Embryonic facial prominence (tissue), 1 donor: Measurements from ENCODE around the gene ZBTB7B.
"Not testable (repeated sequence)": the region's sequence is repeated elsewhere in the genome, so short reads cannot be mapped to it uniquely, and the experiment has no call there.

Source experiments
- DNase-seq: peaks from one replicate; pipeline ENCODE4 v3.0.0-alpha.2; 2016; ENCODE audit errors: extremely low spot score

Gene ZBTB7B

DNA sequence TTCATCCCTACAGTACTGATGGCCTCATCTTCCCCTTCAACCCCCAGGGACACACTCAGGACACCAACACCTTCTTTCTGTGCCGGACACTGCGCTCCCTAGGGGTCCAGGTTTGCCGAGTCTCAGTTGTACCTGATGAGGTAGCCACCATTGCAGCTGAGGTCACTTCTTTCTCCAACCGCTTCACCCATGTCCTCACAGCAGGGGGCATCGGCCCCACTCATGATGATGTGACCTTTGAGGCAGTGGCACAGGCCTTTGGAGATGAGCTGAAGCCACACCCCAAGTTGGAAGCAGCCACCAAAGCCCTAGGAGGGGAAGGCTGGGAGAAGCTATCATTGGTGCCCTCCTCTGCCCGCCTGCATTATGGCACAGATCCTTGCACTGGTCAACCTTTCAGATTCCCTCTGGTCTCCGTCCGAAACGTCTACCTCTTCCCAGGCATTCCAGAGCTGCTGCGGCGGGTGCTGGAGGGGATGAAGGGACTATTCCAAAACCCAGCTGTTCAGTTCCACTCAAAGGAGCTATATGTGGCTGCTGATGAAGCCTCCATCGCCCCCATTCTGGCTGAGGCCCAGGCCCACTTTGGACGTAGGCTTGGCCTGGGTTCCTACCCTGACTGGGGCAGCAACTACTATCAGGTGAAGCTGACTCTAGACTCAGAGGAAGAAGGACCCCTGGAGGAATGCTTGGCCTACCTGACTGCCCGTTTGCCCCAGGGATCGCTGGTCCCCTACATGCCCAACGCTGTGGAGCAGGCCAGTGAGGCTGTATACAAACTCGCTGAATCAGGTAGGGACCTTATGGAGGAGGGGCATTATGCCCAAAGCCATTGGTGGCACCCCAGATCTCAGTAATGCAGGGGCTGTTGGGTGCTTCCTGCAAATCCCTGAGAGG is 14.3 kb upstream of the ZBTB7B start:
- DNase-seq: no peak

DNA sequence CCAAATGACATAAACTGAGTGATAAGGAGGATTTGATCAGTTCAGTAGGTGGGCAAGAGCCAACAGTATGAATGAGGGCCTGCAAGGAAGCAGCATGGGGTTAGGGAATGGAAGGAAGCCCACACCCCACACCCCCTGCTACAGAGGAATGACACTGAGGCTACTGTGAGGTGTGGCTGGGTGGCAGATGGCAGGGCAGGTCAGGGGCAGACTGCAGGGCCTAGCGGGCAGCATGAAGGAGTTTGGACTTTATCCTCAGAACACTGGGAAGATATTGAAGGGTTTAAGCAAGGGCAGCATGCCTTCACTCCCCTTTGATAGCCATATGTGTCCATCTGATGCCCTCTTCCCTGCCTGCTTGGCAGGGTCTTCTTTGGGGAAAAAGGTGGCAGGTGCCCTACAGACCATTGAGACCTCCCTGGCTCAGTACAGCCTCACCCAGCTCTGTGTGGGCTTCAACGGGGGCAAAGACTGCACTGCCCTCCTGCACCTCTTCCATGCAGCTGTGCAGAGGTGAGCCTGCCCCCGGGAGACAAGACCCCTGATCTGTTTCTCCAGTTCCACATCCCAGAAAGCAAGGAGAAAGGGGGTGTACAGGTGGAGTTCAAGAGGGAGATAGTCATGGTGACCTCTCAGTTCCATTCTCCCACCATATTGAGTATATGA is 13.3 kb upstream of the ZBTB7B start:
- DNase-seq: no peak

DNA sequence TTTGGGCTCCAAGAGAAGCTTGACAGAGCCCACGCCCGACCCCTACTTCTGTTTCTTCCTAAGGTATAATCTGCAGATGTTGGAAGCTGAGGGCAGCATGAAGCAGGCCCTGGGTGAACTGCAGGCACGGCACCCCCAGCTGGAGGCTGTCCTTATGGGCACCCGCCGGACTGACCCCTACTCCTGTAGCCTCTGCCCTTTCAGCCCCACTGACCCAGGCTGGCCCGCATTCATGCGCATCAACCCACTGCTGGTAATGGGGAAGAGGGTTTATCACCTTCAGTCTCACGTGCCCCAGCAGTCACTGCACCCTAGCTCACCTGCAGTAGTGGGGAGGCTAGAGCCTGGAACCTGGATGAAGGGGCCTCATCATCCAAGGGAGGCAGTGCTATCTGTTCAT is 12.3 kb upstream of the ZBTB7B start:
- no peak for DNase-seq

DNA sequence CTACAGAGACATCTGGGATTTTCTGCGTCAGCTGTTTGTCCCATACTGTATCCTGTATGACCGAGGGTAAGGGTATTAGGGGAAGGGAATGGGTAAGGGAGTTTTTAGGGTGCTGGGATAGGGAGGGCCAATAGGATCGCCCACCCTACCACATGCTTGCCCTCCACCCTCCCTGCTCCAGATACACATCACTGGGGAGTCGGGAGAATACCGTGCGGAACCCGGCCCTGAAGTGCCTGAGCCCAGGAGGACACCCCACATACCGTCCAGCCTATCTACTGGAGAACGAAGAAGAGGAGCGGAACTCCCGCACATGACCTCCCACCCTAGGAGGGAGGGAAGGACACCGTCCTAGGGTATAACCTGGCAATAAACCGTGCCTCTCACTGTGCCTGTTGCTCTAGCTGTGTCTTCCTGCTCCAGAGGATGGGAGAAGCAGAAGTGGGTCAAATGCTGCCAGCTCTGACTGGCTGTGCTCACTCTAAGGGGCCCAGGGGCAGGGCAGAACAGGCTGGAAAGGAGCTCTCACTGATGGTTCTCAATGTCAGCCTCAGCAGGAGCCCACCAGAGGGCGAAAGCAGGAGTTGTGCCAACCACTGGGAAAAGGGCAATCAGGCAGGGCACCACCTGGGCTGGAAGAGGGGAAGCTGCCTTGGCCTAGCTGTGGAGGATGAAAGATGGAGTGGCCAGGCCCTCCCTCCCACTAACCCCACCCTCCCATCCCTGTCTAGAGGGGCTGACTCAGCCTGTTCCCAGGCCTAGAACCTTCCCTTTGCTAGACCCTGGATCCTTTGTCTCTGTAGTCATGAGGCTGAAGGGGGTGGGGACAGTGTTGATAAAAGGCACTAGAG is 9.7 kb upstream of the ZBTB7B start:
- no peak for DNase-seq

DNA sequence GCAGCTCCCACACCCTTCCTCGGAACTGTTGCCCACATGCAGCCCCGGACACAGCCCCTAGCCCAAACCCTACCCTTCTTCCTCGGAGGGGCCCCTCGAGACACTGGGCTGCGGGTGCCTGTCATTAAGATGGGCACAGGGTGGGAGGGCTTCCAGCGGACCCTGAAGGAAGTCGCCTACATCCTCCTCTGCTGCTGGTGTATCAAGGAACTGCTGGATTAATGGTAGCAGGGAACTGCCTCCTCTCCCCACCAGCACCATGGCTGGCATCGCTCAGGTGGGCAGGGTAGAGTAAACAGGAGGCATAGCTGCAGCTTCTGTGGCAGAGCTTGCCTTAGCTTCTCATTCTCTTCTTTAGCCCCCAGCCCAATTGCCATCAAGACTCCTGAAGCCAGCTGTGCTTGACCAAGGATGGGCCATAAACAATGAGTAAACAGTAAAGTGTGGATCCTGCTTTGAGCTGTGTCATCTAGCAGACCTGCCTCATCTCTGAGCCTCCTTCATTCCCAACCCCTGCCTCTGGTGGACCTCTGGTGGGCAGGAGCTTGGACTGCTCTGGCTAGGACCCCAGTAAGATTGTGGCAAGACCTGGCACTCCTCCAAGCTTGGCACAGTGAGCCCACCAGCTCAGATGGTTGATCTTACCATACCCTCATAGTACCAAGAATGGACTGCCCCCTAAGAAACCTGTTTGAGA is 8.9 kb upstream of the ZBTB7B start, which contains the start of gene LENEP:
LENEP (plus strand) TSS at position 15 of the 697 bp plus-strand sequence; CDS start at position 37, 22 bp downstream.
- no peak for DNase-seq

DNA sequence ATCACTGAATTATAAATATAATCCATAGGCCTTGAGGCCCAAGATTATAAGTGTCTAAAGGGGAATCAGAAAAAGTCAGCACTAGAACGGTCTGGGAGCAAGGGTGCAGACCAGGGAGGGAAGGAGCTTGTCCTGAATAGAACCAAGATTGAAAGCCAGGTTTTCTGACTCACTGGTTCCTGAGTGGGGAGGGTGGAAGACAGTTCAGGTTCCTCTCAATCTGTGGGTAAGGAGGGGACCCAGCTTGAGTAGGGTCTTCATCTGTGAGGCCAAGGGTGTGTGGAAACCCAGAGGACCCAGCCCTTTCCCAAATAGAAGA is 8.4 kb upstream of the ZBTB7B start:
- no peak for DNase-seq

DNA sequence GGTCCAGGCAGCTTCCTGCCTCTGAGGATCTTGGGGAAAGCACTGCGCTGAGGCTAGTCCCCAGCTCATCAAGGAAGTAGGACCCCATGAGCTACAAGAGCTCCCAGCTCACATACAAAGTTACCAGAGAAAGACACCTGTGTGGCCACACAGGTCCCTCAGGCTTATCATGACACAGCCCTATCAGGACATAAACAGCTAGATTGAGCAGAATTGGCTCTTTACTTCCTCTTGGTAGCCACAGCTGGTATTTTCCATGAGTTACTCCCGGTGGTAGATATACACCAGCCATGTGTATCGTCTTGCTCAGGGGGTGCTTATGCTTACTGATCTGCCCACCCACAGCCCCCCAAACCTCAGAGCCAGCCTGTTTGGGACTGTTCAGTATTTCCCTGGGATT is 8.0 kb upstream of the ZBTB7B start:
- no peak for DNase-seq

DNA sequence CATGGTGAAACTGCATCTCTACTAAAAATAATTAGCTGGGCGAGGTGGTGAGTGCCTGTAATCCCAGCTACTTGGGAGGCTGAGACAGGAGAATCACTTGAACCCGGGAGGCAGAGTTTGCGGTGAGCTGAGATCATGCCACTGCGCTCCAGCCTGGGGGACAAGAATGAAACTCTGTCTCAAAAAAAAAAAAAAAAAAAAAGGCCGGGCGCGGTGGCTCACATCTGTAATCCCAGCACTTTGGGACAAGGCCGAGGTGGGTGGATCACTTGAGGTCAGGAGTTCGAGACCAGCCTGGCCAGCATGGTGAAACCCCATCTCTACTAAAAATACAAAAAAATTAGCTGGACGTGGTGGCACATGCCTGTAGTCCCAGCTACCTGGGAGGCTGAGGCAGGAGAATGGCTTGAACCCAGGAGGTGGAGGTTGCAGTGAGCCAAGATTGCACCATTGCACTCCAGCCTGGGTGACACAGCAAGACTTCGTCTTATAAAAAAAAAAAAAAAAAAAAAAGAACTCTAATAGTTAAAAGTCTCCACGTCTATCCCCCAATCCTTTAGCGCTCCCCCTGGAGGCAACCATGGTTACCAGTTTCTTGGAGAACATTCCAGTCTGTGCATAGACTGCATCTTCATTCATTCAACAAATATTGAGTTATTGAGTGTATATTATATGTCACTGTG is 7.2 kb upstream of the ZBTB7B start:
- not testable (repeated sequence) for DNase-seq

DNA sequence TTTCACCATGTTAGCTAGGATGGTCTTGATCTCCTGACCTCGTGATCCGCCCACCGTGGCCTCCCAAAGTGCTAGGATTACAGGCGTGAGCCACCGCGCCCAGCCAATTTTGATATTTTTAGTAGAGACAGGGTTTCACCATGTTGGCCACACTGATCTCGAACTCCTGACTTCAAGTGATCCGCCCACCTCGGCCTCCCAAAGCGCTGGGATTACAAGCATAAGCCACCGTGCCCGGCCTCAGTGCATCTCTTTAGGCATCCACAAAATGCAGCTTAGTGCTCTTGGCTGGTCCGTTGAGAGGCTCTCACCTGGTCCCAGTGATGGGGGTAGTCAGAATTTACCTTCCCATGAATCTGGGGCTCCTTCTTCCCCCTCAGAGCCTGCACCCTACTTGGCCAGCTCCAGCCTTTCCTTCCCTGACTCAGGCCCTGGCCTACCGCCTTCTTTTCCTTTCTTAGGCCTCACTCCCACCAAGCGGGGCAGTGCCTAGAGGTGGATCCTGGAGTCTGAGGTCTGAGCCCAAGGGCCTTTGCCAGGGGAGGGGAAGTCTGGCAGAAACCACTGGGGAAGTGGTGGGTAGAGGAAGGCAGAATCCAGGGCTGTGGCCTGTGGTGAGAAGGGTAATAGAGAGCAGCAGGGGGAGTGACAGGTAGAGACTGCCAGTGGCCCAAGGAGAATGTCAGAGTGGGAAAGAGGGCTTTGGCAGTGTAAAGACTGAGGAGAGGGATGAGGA is 5.5 kb upstream of the ZBTB7B start:
- DNase-seq: no peak

DNA sequence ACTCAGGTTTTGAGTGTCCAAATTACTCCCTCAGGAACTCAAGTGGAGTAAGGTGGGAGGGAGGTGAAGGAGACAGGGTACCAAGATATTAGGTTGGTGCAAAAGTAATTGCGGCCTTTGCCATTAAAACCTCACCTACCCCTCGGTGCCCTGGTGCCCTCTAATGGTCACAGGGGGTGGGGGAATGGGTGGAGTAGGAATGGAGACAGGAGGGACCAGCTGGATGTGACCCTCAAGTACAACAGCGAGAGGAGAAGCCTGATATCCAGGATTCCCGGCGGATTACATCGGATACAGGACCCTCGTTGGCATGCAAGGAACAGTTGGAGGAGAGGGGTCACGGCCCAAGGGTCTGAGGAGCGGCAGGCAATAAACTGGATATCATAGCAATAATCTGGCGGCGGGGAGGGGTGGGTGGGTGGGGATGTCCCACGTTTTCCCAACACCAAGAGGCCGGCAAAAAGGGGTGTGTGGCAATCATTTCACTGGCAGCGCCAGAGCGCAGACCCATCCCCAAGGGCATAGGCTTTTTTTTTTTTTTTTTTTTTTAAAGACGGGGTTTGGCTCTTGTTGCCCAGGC is 4.3 kb upstream of the ZBTB7B start:
- no peak for DNase-seq

DNA sequence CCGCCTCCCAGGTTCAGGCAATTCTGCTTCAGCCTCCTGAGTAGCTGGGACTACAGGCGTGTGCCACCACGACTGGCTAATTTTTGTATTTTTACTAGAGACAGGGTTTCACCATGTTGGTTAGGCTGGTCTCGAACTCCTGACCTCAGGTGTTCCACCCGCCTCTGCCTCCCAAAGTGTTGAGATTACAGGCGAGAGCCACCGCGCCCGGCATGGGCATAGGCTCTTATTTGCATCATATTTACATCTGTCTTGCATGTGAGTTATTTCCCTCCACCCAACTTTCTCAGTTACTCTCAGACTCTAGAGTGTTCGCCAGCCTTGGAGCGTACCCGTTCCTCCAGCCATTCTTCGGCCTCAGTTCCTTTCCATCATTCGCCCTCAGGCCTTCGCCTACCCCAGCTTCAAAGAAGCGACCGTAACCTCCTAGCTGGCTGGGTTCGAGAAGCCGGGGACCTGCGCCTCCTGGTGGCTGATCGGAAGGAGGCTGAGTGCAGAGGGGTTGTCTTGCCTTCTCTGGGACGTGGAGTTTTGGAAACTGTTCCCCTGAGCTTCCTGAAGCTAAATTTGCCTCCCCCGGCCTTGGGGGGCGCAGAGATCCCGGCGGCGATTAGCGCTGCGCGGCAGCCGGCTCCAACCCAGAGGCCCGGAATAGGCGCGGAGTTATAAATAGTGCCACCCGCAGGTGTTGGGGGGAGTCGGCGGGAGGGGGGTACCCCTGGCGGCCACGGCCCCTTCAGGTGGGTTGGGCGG is 3.6 kb upstream of the ZBTB7B start:
- DNase-seq: peak; percentile 76

DNA sequence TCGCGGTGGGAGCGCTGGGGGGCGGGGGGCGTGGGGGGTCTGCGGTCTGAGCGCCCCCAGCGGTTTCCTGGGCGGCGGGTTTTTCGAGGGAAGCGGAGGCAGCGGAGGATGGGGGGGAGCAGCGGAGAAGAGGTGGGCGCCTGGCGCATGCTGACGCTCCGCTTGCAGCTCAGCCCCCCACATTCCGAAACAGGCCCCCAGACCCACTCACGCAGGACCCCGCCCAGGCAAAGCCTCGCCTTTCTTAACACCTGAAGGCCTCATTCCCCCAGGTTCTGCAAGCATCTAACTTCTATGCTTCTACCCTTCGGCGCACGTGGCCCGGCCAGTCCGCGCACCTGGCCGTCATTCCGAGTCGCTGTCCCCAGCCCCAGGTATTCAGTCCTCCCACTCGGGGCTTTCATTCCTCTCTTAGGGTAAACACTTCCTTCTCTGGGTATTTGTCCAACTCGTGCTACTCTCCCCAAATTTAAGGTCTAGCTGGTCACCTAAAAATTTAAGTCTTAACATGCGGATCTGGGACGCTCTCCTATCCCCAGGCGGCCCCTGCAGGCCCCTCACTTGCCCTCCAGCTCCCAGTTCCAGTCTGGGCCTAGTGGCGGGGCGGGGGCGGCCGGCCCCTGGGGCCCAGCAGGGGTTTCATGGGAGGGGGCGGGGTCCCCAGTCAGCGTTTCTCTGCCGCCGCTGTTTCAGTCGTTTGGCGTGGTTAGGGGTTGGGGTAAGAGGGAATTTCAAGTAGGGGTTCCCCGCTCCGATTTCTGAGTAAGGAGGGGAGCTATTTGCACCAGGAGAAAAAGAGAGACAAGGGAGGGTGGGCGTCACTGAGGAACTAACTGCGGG is 2.8 kb upstream of the ZBTB7B start:
- DNase-seq: no peak

DNA sequence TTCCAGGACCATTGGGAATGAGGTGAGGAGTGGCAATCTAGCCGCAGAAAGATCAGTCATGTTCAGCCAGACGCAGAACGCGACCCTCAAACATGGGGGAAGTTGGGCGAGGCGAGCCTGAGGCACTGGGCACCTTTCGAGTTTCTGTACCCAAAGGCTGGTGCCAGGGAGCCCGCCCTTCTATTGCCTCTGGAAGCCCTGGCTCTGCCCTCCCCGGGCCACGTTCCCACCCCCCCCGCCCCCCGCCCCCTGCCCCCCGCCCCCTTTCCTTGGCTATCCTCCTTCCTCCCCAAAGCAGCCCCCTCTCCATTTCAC is 2.2 kb upstream of the ZBTB7B start:
- no peak for DNase-seq

DNA sequence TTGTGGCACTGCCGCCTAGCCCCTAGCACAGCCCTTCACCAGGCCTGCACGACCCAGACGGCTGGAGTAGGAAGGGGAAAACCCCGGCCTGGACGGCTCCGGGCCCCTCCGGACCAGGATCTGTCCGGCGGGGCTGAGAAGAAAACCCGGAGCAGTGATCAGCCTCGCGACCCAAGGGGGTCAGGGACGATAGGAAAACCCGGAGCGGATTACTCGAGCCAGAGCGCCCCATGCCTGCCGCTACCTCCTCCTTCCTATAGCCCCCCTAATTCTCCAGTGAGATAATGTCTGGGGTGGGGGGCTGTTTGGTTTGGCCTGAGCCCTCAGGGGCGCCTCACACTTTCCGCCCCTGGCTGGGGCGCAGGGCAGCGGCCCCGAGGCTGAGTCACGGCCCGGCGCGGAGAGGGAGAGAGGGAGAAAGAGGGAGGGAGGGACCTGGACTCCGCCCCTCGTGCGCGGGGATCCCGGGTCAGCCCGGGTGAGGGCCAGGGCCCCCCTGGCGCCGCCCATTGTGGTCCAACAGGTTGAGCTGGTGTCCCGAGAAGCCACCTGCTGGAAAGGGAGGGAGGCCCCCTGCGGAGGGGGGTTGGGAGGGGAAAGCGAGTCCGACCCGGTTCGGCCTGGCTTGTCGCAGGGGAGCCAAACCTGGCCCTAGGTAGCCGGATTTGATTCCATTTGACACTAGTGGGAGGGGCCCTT is 1.7 kb upstream of the ZBTB7B start:
- DNase-seq: peak; percentile 50

DNA sequence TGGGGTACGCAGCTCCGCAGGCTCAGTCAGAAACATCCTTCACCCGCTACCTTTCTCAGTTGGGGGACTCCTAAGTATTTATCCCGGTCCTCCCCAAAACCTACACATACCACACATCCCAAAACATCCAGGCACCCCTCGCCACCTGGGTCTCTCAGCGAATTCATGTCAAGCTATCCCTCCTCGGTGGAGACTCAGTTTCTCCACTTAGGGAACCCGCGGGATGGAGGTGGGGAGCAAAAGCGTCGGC is 1.3 kb upstream of the ZBTB7B start:
- no peak for DNase-seq

DNA sequence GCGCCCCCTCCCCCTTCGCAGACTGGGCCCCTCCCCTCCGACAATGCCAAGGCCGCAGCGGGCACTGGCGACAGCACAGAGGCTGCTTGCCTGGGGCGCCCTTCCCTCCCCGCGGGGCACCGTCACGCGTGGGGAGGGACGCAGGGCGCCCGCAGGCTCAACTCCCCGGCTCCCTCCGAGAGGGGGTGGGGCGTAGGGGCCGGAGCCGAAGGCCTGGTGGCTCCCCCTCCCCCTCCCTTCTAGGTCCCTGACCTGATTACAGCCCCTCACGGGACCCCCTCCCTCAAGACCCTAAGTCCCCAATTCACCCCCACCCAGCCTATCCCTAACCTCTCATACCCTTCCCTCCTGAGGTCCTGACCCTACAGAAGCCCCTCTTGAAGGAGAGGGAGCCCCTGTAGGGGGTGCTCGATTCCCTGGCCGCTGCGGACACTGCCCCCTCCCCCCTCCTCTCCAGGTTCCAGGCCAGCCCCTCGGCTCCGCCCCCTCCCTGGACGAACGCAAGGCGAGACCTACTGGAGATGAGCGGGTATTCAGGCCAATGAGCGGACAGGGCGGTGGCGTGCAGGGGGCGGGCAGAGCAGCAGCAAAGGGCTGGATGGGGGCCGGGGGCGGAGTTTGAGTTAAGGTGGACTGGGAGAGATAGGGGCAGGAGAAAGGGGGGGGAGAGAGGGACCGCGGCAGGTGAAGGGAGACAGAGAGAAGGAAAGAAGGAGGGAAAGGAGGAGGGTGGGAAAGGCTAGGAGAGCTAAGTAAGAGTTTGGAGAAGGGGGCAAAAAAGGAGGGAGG is 733 bp upstream of the ZBTB7B start:
- DNase-seq: peak; percentile 97

DNA sequence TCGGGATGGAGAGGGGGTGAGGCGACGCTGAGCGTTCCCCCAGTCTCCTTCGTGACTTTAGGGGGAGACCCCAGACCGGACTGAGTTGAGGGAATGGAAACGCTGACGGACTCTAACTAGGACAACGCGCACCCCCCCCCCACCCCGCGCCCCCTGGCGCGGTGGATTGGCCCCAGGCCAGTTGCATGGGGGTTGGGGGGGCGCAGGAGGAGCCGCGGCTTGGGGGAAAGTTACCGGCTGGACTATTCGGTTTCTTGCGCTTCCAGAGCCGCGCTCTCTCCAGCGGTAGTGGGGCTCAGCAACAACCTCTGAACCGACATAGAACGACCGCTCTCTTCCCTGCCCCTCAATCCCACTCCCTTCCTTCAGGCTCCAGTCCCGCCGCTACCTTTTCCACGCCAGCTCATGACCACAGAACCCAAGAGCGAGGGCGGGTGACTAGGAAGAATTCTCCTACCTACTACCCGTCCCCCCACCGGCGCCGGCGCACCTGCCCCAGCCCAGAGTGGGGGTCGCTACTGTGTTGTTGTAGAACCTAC is 694 bp downstream of the ZBTB7B start:
- DNase-seq: no peak
